Ramos (cell line): ENCODE results near the gene NKIRAS1.

ENCODE experiments used
- in situ Hi-C: fragments of 300-500 bp; cut with MboI; formaldehyde crosslinking; loops from one replicate; pipeline ENCODE4 v1.14.3; 2022; ENCODE audit warnings: low sequenced_read_pairs; ENCODE audit not compliant: unreplicated experiment

The NKIRAS1 gene

DNA sequence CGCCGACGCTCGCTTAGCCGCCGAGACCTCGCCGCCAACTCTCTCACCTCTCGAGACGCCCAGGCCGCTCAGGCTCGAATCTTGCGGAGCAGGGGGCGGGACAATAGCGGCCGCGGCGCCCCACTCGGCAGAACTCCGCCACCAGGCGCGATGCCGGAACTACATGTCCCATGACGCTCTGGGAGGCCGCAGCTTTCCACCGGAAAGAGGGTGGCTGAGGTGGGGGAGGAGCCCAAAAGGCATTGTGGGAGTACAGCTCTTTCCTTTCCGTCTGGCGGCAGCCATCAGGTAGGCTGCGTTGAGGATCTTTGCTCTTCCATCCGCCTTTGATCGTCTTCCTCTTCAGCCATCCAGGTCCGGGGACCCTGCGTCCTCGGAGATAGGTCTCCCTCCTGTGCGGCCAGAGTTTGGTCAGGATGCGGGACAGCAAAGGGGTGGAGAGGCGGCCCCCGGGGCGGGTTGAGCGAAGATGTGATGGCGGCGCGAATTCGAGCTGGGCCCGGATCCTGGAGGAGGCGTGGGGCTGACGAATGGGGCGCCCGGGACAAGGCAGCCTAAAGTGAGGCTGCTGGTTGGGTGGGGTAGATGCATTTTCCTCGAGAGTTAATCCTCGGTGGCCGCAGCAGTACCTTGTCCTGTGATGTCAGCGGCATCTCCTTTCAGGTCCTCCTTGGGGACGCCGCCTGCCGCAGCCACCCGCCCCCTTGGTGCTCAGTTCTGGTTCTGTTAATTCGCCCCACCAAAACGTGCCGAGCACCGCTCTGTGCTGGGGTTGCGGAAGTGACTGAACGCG, at the start of gene NKIRAS1, which contains the start of gene RPL15:
TSS of gene NKIRAS1 (minus strand) at position 105 of the 793 bp plus-strand sequence. CDS start 6,086 bp downstream, outside the sequence.
TSS of gene RPL15 (plus strand) at position 247 of the 793 bp plus-strand sequence. CDS start 728 bp downstream, outside the sequence.
- in situ Hi-C loops = no loop called here

- in situ Hi-C loops = no loop called here
Observed at GRCh38 chr3:23966328-23966727, 49.5 kb upstream of the NKIRAS1 start.

DNA sequence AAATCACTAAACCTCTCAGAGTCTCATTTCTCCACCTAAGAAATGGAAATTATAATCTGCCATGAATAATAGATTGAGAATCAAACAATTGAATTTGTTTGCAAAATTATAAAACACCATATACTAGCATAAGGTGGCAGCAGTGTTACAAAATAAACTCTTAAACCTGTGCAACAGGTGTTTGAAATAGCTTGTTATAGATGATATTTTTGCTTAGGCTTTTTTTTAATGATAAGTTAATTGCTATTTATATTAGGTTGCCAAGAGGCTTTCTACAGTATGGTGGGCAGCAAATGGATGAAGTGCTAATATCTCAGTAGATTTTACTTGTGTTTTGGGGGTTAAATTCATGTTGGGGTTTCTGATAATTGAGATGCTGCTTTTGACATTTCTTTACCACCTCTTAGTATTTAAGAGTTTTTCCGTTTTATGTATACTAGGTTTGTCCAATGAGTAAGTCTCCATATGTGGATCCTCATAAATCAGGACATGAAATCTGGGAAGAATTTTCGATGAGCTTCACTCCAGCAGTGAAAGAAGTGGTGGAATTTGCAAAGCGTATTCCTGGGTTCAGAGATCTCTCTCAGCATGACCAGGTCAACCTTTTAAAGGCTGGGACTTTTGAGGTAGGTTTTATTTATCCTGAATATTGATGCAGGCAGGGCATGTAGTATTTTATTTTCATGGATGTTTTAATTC, 47.9 kb upstream of the NKIRAS1 start:
- in situ Hi-C loops = no loop called here

DNA sequence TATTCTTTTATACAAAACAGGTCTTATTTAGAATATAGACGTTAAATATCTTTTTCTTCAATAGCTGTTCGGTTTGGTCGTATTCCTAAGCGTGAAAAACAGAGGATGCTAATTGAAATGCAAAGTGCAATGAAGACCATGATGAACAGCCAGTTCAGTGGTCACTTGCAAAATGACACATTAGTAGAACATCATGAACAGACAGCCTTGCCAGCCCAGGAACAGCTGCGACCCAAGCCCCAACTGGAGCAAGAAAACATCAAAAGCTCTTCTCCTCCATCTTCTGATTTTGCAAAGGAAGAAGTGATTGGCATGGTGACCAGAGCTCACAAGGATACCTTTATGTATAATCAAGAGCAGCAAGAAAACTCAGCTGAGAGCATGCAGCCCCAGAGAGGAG, 45.1 kb upstream of the NKIRAS1 start:
- in situ Hi-C loops = no loop called here

GRCh38 chr3:23961066-23961465, 44.3 kb upstream of the NKIRAS1 start:
- in situ Hi-C loops = no loop called here

- in situ Hi-C loops = no loop called here
Observed at GRCh38 chr3:23960649-23961048, 43.9 kb upstream of the NKIRAS1 start.

- in situ Hi-C loops = no loop called here
Observed at GRCh38 chr3:23959135-23959900, 42.5 kb upstream of the NKIRAS1 start.

- in situ Hi-C loops = no loop called here
Observed at GRCh38 chr3:23956701-23957100, 39.9 kb upstream of the NKIRAS1 start.

DNA sequence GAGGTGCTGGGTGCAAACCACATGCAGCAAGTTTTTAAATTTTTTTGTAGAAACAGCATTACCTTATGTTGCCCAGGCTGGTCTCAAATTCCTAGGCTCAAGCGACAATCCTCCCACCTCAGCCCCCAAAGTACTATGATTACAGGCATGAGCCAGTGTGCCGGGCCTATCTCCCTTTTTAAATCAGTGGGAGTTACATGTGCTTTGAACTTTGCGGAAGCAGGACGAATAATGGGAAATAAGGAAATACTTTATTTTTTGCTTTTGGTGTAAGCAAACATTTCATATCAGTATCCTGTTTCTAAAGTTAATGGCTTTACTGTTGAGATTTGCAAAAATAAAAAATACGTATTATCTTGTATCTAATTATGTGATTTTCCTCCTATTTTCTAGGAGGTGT, 37.4 kb upstream of the NKIRAS1 start:
- in situ Hi-C loops = no loop called here

GRCh38 chr3:23953523-23953922, 36.7 kb upstream of the NKIRAS1 start:
- in situ Hi-C loops = no loop called here

GRCh38 chr3:23952646-23953045, 35.9 kb upstream of the NKIRAS1 start:
- in situ Hi-C loops = no loop called here

GRCh38 chr3:23950293-23950692, 33.5 kb upstream of the NKIRAS1 start:
- in situ Hi-C loops = no loop called here

DNA sequence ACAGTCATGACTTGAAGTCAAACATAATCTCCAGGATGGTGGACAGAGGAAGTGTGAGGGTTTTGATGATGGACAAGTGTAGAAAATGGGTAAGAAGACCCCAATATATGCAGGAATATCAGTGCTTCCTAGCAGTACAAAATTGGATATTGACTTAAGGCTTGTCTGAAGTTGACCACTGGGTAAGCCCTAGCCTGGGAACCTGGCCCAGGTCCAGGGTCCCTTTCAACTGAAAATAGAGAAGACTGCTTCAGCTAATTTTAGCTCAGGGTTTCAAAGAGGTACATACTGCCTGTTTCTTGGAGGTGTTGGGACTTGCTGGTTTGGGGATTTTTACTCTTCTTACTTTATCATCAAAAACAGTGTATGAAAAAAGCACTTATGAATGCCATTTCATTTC, 33.0 kb upstream of the NKIRAS1 start:
- in situ Hi-C loops = no loop called here

GRCh38 chr3:23948761-23949160, 32.0 kb upstream of the NKIRAS1 start:
- in situ Hi-C loops = no loop called here

- in situ Hi-C loops = no loop called here
Observed at GRCh38 chr3:23945913-23946687, 29.3 kb upstream of the NKIRAS1 start.

DNA sequence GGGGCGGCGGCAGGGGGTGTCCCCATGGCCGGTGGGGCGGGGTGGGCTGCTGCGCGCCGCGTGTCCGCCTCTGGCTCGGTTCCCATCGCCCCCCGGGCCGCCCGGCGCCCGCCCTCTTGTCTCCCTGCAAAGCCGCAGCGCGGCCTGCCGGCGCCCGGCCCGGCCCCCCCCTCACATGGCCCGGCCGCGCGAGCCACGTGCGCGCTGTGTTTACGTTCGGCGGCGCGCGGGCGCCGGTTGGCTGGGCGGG, 28.8 kb upstream of the NKIRAS1 start:
- in situ Hi-C loops = no loop called here

- in situ Hi-C loops = no loop called here
Observed at GRCh38 chr3:23944861-23945662, 28.3 kb upstream of the NKIRAS1 start, which contains the start of gene NR1D2. TSS of gene NR1D2 (plus strand) at chr3:23945286. CDS start at chr3:23945579, 293 bp downstream.

DNA sequence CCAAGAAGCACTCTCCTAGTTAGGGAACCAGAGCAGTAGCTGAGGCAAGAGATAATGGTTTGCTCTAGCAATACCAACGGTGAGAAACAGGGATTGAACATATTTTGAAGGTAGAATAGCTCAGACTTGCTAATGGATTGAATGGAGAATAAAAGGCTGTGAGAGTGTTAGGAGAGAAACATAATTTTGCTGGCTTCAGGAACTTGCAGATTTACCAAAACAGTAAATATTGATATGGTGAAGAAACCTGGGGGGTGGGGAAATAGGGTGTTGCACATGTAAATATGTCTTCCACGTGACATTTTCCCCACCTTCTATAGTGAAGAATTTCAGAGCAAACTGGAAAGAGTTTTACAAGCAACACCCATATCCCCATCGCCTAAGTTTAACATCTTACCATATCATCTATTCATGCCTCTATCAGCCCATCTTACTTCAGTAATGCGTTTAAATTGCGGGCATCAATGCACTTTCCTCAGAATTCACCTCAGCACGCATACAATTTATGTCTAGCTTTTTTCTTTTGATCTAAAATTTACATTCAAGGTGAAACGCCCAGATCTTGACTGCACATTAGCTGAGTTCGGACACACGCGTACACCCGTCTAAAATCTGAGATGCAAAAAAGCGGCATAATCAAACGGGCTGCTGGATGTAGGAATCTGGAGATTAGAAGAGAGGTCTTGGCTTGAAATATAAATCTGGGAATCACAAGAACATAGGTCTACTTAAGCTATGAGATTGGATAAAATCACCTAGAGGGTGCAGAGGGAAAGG, 27.4 kb upstream of the NKIRAS1 start:
- in situ Hi-C loops = no loop called here

GRCh38 chr3:23942546-23942945, 25.8 kb upstream of the NKIRAS1 start:
- in situ Hi-C loops = no loop called here
